Measurements from ENCODE around the gene SLC1A1.

GRCh38 chr9:4501147-4501507 lies 10.9 kb downstream of the SLC1A1 start:
- TF ChIP-seq ZC3H10 (CRISPR knock-in tag; IDR thresholded peaks at IDR 0.05), result no peak
- no peak for TF ChIP-seq RARB (CRISPR knock-in tag; IDR thresholded peaks at IDR 0.05)
- TF ChIP-seq BACH2 (CRISPR knock-in tag; IDR thresholded peaks at IDR 0.05; ENCODE audit: borderline replicate concordance), result no peak
- no peak for TF ChIP-seq ZNF70 (CRISPR knock-in tag; IDR thresholded peaks at IDR 0.05)
- TF ChIP-seq ARNTL (CRISPR knock-in tag; IDR thresholded peaks at IDR 0.05; ENCODE audit: borderline replicate concordance, low read depth), result no peak
- TF ChIP-seq, protein P1, sequence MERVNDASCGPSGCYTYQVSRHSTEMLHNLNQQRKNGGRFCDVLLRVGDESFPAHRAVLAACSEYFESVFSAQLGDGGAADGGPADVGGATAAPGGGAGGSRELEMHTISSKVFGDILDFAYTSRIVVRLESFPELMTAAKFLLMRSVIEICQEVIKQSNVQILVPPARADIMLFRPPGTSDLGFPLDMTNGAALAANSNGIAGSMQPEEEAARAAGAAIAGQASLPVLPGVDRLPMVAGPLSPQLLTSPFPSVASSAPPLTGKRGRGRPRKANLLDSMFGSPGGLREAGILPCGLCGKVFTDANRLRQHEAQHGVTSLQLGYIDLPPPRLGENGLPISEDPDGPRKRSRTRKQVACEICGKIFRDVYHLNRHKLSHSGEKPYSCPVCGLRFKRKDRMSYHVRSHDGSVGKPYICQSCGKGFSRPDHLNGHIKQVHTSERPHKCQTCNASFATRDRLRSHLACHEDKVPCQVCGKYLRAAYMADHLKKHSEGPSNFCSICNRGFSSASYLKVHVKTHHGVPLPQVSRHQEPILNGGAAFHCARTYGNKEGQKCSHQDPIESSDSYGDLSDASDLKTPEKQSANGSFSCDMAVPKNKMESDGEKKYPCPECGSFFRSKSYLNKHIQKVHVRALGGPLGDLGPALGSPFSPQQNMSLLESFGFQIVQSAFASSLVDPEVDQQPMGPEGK (CRISPR knock-in tag; IDR thresholded peaks at IDR 0.05; ENCODE audit: borderline replicate concordance), result no peak
- TF ChIP-seq ZFP3 (CRISPR knock-in tag; IDR thresholded peaks at IDR 0.05), result no peak
- TF ChIP-seq CSDC2 (CRISPR knock-in tag; IDR thresholded peaks at IDR 0.05), result no peak
- TF ChIP-seq, protein P2, sequence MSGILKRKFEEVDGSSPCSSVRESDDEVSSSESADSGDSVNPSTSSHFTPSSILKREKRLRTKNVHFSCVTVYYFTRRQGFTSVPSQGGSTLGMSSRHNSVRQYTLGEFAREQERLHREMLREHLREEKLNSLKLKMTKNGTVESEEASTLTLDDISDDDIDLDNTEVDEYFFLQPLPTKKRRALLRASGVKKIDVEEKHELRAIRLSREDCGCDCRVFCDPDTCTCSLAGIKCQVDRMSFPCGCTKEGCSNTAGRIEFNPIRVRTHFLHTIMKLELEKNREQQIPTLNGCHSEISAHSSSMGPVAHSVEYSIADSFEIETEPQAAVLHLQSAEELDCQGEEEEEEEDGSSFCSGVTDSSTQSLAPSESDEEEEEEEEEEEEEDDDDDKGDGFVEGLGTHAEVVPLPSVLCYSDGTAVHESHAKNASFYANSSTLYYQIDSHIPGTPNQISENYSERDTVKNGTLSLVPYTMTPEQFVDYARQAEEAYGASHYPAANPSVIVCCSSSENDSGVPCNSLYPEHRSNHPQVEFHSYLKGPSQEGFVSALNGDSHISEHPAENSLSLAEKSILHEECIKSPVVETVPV (CRISPR knock-in tag; IDR thresholded peaks at IDR 0.05), result no peak
- TF ChIP-seq ESRRG (CRISPR knock-in tag; IDR thresholded peaks at IDR 0.05), result no peak

Measured in SK-N-SH treated with all-trans-retinoic acid at 6 μM for 48 hours (cell line).